ENCODE results near the gene EFNA3. TPM values are rescaled to one million over a fixed set of nuclear protein-coding genes. Genes with fewer than 3 reads are reported as not detected.

The EFNA3 gene
- total RNA-seq, 1 experiment from 2014 or later = 23.5 TPM

DNA sequence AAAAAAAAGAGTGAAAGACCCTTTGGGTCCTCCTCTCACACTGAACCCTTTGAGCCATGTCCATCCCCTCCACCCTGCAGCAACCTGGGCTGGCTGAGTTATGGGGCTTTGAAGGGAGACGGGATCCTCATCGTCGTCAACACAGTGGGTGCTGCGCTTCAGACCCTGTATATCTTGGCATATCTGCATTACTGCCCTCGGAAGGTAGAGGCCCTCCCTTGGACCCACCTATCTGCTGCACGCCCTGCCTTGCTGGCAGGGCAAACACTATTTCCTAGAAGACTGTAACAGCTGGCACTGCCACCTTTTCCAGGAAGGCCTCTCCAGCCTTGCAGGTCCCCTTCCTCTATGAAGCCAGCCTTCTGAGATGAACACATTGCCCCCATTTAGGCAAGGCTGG is 58.1 kb downstream of the EFNA3 start:
- TF ChIP-seq EZH2phosphoT487 (IDR thresholded peaks at IDR 0.05; ENCODE audit: borderline replicate concordance, low read length) (no peak), EZH2 (IDR thresholded peaks at IDR 0.05; ENCODE audit: low read length, unreplicated experiment) (no peak)
- TF ChIP-seq, protein P1, sequence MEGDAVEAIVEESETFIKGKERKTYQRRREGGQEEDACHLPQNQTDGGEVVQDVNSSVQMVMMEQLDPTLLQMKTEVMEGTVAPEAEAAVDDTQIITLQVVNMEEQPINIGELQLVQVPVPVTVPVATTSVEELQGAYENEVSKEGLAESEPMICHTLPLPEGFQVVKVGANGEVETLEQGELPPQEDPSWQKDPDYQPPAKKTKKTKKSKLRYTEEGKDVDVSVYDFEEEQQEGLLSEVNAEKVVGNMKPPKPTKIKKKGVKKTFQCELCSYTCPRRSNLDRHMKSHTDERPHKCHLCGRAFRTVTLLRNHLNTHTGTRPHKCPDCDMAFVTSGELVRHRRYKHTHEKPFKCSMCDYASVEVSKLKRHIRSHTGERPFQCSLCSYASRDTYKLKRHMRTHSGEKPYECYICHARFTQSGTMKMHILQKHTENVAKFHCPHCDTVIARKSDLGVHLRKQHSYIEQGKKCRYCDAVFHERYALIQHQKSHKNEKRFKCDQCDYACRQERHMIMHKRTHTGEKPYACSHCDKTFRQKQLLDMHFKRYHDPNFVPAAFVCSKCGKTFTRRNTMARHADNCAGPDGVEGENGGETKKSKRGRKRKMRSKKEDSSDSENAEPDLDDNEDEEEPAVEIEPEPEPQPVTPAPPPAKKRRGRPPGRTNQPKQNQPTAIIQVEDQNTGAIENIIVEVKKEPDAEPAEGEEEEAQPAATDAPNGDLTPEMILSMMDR (conservative IDR thresholded peaks at IDR 0.05; ENCODE audit: low read depth, low read length) = no peak
- POLR2A ChIA-PET (ENCODE audit: unreplicated experiment) = interaction anchor here (0.6 to 0.7 kb wide), 2 partner anchors 48 to 220 kb away, joined by 4 to 5 read pairs; no protein-coding TSS in a partner anchor

More for the DNA sequence above, 58.1 kb downstream of the EFNA3 start:
- H3K9me2 ChIP-seq (replicated peaks; ENCODE audit: low read length) = no peaks in the 10 kb centered on the region
- peak overlapping the region; percentile 91 for H3K4me2 ChIP-seq (ENCODE audit: low read length)
- no peaks in the 10 kb centered on the region for H3K27me3 ChIP-seq (ENCODE audit: low read length)
- H3K4me1 ChIP-seq (ENCODE audit: insufficient read depth, low read length) = peaks cover 45% of the 10 kb centered on the region
- H3K9me3 ChIP-seq (ENCODE audit: low read length) = no peaks in the 10 kb centered on the region
- CTCF ChIA-PET = interaction anchor here (0.6 to 0.8 kb wide), 3 partner anchors 31 to 853 kb away, joined by 3 to 5 read pairs (median 4); no protein-coding TSS in a partner anchor
- BruUV-seq (replicated peaks) = no TSS peak
- H4K20me1 ChIP-seq (ENCODE audit: low read length) = no peaks in the 10 kb centered on the region
- no peak overlapping the region for H2AFZ ChIP-seq (ENCODE audit: low read length)
- DNase-seq (no peak), ATAC-seq (no peak)
- intact Hi-C loops (cut with micrococcal nuclease) = loop anchor here (5.0 kb wide), 1 partner anchor 164 kb away; the partner anchor contains the start of genes CKS1B and SHC1
- peaks cover 39% of the 10 kb centered on the region for H3K79me2 ChIP-seq (ENCODE audit: low read length)
- peak overlapping the region; percentile 94 for H3K27ac ChIP-seq (ENCODE audit: low read length)
- peak overlapping the region; percentile 87 for H3K4me3 ChIP-seq (ENCODE audit: low read length)
- H3F3A ChIP-seq (ENCODE audit: low read length, unreplicated experiment) = no peaks in the 10 kb centered on the region
- peak overlapping the region; percentile 89 for H3K9ac ChIP-seq (ENCODE audit: low read length)
- peaks cover 18% of the 10 kb centered on the region for H3K36me3 ChIP-seq (ENCODE audit: low read depth, low read length)

Other genes with a start within 250 kb of the EFNA3 start
- gene KCNN3, start 208.6 kb upstream of the EFNA3 start, total RNA-seq (2014; rRNA removed) = 0.12 and 0.26 TPM in 2 replicates
- 32.3 and 41.5 TPM in 2 replicates for gene PMVK, start 142.1 kb upstream of the EFNA3 start, total RNA-seq (2014; rRNA removed)
- 35.4 and 43.1 TPM in 2 replicates for gene PBXIP1, start 122.7 kb upstream of the EFNA3 start, total RNA-seq (2014; rRNA removed)
- gene PYGO2, start 117.1 kb upstream of the EFNA3 start, total RNA-seq (2014; rRNA removed) = 41.7 and 43.3 TPM in 2 replicates
- 106 and 107 TPM in 2 replicates for gene SHC1, start 108.1 kb upstream of the EFNA3 start, total RNA-seq (2014; rRNA removed)
- 330 and 390 TPM in 2 replicates for gene CKS1B, start 104.2 kb upstream of the EFNA3 start, total RNA-seq (2014; rRNA removed)
- 58.5 and 84.0 TPM in 2 replicates for gene FLAD1, start 95.5 kb upstream of the EFNA3 start, total RNA-seq (2014; rRNA removed)
- not detected in 2 replicates for gene LENEP, start 85.3 kb upstream of the EFNA3 start, total RNA-seq (2014; rRNA removed)
- 39.7 and 59.1 TPM in 2 replicates for gene ZBTB7B, start 76.0 kb upstream of the EFNA3 start, total RNA-seq (2014; rRNA removed)
- gene DCST2, start 45.1 kb upstream of the EFNA3 start, total RNA-seq (2014; rRNA removed) = 0.18 and 3.0 TPM in 2 replicates
- not detected in 2 replicates for gene DCST1, start 45.0 kb upstream of the EFNA3 start, total RNA-seq (2014; rRNA removed)
- gene ADAM15, start 27.5 kb upstream of the EFNA3 start, total RNA-seq (2014; rRNA removed) = 334 and 384 TPM in 2 replicates
- 36.7 and 37.4 TPM in 2 replicates for gene EFNA4, start 15.1 kb upstream of the EFNA3 start, total RNA-seq (2014; rRNA removed)
- gene EFNA1, start 49.0 kb downstream of the EFNA3 start, total RNA-seq (2014; rRNA removed) = 29.4 and 49.9 TPM in 2 replicates
- gene SLC50A1, start 57.0 kb downstream of the EFNA3 start, total RNA-seq (2014; rRNA removed) = 59.2 and 75.2 TPM in 2 replicates
- 53.6 and 74.3 TPM in 2 replicates for gene DPM3, start 61.7 kb downstream of the EFNA3 start, total RNA-seq (2014; rRNA removed)
- gene KRTCAP2, start 94.5 kb downstream of the EFNA3 start, total RNA-seq (2014; rRNA removed) = 241 and 257 TPM in 2 replicates
- 4.1 and 5.4 TPM in 2 replicates for gene TRIM46, start 95.0 kb downstream of the EFNA3 start, total RNA-seq (2014; rRNA removed)
- gene THBS3, start 129.1 kb downstream of the EFNA3 start, total RNA-seq (2014; rRNA removed) = 12.0 and 13.0 TPM in 2 replicates
- gene MTX1, start 129.9 kb downstream of the EFNA3 start, total RNA-seq (2014; rRNA removed) = 141 and 152 TPM in 2 replicates
- gene ENTREP3, start 176.6 kb downstream of the EFNA3 start, total RNA-seq (2014; rRNA removed) = 30.9 and 54.7 TPM in 2 replicates
- 218 and 219 TPM in 2 replicates for gene SCAMP3, start 183.5 kb downstream of the EFNA3 start, total RNA-seq (2014; rRNA removed)
- 44.5 and 49.9 TPM in 2 replicates for gene CLK2, start 194.7 kb downstream of the EFNA3 start, total RNA-seq (2014; rRNA removed)
- gene HCN3, start 198.6 kb downstream of the EFNA3 start, total RNA-seq (2014; rRNA removed) = 1.8 and 1.9 TPM in 2 replicates
- not detected in 2 replicates for gene PKLR, start 222.6 kb downstream of the EFNA3 start, total RNA-seq (2014; rRNA removed)
- 301 and 313 TPM in 2 replicates for gene FDPS, start 230.0 kb downstream of the EFNA3 start, total RNA-seq (2014; rRNA removed)
- gene RUSC1, start 242.1 kb downstream of the EFNA3 start, total RNA-seq (2014; rRNA removed) = 80.3 and 85.1 TPM in 2 replicates

All from PC-3 (cell line).